Measurements from ENCODE around the gene OTOP2.

The OTOP2 gene

GRCh38 chr17:74937064-74938051 lies 13.3 kb downstream of the OTOP2 start:
- DNase-seq (ENCODE audit: low spot score), result no peak
- TF ChIP-seq, protein P1, sequence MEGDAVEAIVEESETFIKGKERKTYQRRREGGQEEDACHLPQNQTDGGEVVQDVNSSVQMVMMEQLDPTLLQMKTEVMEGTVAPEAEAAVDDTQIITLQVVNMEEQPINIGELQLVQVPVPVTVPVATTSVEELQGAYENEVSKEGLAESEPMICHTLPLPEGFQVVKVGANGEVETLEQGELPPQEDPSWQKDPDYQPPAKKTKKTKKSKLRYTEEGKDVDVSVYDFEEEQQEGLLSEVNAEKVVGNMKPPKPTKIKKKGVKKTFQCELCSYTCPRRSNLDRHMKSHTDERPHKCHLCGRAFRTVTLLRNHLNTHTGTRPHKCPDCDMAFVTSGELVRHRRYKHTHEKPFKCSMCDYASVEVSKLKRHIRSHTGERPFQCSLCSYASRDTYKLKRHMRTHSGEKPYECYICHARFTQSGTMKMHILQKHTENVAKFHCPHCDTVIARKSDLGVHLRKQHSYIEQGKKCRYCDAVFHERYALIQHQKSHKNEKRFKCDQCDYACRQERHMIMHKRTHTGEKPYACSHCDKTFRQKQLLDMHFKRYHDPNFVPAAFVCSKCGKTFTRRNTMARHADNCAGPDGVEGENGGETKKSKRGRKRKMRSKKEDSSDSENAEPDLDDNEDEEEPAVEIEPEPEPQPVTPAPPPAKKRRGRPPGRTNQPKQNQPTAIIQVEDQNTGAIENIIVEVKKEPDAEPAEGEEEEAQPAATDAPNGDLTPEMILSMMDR (IDR thresholded peaks at IDR 0.05; ENCODE audit: extremely low read depth, insufficient read depth, missing control alignments), result no peak

DNA sequence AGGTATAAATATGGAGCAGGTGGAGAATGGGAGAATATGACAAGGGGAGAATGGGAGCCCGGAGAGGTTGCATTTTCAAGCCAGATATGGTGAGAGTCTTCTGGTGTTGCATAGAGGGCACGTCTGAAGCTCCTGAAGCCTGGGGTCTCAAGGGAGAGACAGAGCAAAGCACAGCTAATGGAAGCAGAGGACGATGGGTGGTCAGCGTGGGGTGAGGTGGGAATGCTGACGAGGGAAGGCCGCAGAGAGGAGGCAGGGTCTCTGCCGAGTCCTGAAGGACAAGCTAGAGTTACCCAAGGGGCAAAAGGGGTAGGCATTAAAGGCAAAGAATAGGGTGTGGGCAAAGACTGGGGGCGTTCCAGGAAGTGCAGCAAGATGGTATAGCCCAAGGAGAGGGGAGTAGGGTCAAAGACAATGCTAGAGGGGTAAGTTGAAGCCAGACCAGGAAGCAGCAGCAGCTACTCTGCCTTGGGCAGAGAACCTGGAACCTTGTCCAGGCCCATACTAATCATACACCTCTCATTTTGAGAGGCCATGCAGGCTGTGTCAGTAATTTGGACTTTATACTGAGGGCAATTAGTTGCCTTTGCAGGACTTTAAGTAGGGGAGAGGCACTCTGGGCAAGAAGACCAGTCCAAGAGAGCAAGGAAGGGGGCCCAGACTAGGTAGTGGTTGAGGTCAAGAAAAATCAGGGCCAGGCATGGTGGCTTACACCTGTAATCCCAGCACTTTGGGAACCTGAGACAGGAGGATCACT lies 14.3 kb downstream of the OTOP2 start:
- DNase-seq (ENCODE audit: low spot score), result no peak
- in situ Hi-C loops (cut with MboI; ENCODE audit: low pct_unique_long_range_greater_than_20kb, low sequenced_read_pairs, unreplicated experiment), result no loop called here
- TF ChIP-seq, protein P1 (IDR thresholded peaks at IDR 0.05; ENCODE audit: extremely low read depth, insufficient read depth, missing control alignments), result no peak

More at GRCh38 chr17:74937064-74938051, 13.3 kb downstream of the OTOP2 start:
- in situ Hi-C loops (cut with MboI; ENCODE audit: low pct_unique_long_range_greater_than_20kb, low sequenced_read_pairs, unreplicated experiment), result no loop called here

DNA sequence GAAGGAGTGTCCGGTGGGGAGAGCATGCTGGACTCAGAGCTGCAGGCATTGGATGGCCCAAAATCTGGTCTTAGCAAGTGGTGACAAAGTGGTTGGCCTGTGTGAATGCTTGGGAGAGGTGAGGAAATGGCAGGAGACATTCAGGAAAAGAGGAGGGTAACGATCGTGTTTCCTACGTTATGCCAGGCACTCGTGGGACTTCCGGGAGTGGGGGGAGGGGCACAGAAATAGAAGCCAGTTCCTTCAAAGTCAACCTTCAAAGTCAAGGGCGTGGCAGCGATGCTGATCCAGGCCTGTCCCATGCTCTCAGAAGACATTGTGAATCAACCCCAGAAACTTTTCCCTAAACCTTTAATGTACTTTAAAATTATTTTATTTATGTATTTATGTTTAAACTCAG lies 15.5 kb downstream of the OTOP2 start:
- TF ChIP-seq, protein P1 (IDR thresholded peaks at IDR 0.05; ENCODE audit: extremely low read depth, insufficient read depth, missing control alignments), result no peak
- no peak for DNase-seq (ENCODE audit: low spot score)
- in situ Hi-C loops (cut with MboI; ENCODE audit: low pct_unique_long_range_greater_than_20kb, low sequenced_read_pairs, unreplicated experiment), result no loop called here

- TF ChIP-seq, protein P1 (IDR thresholded peaks at IDR 0.05; ENCODE audit: extremely low read depth, insufficient read depth, missing control alignments), result no peak
- DNase-seq (ENCODE audit: low spot score), result no peak
- in situ Hi-C loops (cut with MboI; ENCODE audit: low pct_unique_long_range_greater_than_20kb, low sequenced_read_pairs, unreplicated experiment), result no loop called here
Measured at GRCh38 chr17:74941128-74941725, 17.2 kb downstream of the OTOP2 start.

GRCh38 chr17:74943808-74944522 lies 19.9 kb downstream of the OTOP2 start:
- DNase-seq (ENCODE audit: low spot score), result no peak
- in situ Hi-C loops (cut with MboI; ENCODE audit: low pct_unique_long_range_greater_than_20kb, low sequenced_read_pairs, unreplicated experiment), result no loop called here
- TF ChIP-seq, protein P1 (IDR thresholded peaks at IDR 0.05; ENCODE audit: extremely low read depth, insufficient read depth, missing control alignments), result no peak

GRCh38 chr17:74945543-74945942 lies 21.5 kb downstream of the OTOP2 start:
- in situ Hi-C loops (cut with MboI; ENCODE audit: low pct_unique_long_range_greater_than_20kb, low sequenced_read_pairs, unreplicated experiment), result no loop called here
- TF ChIP-seq, protein P1 (IDR thresholded peaks at IDR 0.05; ENCODE audit: extremely low read depth, insufficient read depth, missing control alignments), result no peak
- peak; percentile 86 for DNase-seq (ENCODE audit: low spot score)
